ENCODE data around the gene LDLRAD3. TPM values are rescaled to one million over a fixed set of nuclear protein-coding genes. Genes with fewer than 3 reads are reported as not detected.
"Not testable (repeated sequence)": the region's sequence is repeated elsewhere in the genome, so short reads cannot be mapped to it uniquely, and the experiment has no call there.

LDLRAD3 gene
- total RNA-seq, 1 donor from 2014 or later: 7.7 TPM

DNA sequence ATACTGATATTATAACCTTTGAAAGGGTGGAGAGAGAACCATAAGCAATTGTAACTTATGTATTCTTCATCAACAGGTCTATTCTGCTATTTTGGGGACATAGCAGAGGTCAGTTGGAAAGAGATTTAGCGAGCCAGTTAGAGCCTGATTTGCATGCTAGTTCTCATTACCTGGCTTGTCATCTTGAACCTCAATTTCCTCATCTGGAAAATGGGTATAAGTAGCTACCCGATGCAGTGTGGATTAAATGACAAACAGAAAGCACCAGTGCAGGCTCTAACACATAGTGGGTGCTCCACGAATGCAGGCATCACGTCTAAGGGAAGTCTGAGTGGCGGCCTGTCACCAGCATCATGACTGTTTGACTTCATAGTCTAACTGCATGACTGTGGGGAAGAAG, 67.7 kb downstream of the LDLRAD3 start:
- H3K36me3 ChIP-seq: no peaks in the 10 kb centered on the region
- DNase-seq: no peak
- peaks cover 5% of the 10 kb centered on the region for H3K4me1 ChIP-seq
- TF ChIP-seq, protein P1, sequence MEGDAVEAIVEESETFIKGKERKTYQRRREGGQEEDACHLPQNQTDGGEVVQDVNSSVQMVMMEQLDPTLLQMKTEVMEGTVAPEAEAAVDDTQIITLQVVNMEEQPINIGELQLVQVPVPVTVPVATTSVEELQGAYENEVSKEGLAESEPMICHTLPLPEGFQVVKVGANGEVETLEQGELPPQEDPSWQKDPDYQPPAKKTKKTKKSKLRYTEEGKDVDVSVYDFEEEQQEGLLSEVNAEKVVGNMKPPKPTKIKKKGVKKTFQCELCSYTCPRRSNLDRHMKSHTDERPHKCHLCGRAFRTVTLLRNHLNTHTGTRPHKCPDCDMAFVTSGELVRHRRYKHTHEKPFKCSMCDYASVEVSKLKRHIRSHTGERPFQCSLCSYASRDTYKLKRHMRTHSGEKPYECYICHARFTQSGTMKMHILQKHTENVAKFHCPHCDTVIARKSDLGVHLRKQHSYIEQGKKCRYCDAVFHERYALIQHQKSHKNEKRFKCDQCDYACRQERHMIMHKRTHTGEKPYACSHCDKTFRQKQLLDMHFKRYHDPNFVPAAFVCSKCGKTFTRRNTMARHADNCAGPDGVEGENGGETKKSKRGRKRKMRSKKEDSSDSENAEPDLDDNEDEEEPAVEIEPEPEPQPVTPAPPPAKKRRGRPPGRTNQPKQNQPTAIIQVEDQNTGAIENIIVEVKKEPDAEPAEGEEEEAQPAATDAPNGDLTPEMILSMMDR (IDR thresholded peaks at IDR 0.05): no peak
- H3K27me3 ChIP-seq (ENCODE audit: low read depth): no peaks in the 10 kb centered on the region
- H3K9me3 ChIP-seq: no peaks in the 10 kb centered on the region
- no peak overlapping the region for H3K27ac ChIP-seq
- intact Hi-C loops (cut with DNase I): no loop called here
- no peak overlapping the region for H3K4me3 ChIP-seq
- ATAC-seq: no peak

DNA sequence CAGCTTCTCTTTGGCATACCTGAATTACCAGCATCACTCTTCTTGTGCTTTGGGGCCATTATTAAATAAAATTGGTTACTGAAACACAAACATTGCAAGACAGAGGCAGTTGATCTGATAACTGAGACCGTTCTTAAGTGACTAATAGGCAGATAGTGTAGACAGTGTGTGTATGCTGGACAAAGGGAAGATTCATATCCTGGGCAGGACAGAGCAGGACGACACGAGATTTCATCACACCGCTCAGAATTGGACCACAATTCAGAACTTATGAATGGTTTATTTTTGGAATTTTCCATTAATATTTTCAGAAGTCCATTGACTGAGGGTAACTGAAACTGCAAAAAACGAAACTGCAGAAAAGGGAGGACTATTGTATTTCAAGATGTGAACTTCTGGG, 68.6 kb downstream of the LDLRAD3 start:
- Histone ChIP-seq H3K27me3 (ENCODE audit: low read depth) (no peaks in the 10 kb centered on the region), H3K36me3 (no peaks in the 10 kb centered on the region), H3K27ac (no peak overlapping the region), H3K4me3 (no peak overlapping the region), H3K4me1 (peaks cover 5% of the 10 kb centered on the region), H3K9me3 (no peaks in the 10 kb centered on the region)
- TF ChIP-seq, protein P1 (IDR thresholded peaks at IDR 0.05): no peak
- no peak for DNase-seq
- no peak for ATAC-seq
- intact Hi-C loops (cut with DNase I): no loop called here

DNA sequence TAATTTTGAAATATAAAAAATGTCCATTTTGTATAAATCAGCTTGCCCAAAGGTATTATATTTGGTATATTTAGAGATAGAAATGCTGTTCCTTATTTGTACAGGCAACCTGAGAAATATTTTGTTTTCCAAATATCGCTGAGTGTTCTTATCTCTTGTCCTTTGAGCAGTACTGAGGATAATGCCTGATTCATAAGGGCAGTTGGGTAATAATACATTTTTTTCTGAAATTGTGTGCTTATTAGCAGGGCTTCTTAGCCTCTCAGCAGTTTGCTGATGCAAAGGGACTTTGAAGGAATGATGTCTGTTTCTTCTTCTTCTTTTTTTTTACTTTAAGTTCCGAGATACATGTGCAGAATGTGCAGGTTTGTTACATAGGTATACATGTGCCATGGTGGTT, 69.1 kb downstream of the LDLRAD3 start:
- Histone ChIP-seq H3K4me1 (peaks cover 5% of the 10 kb centered on the region), H3K9me3 (no peaks in the 10 kb centered on the region), H3K27me3 (ENCODE audit: low read depth) (no peaks in the 10 kb centered on the region), H3K36me3 (no peaks in the 10 kb centered on the region), H3K4me3 (no peak overlapping the region), H3K27ac (no peak overlapping the region)
- DNase-seq: no peak
- intact Hi-C loops (cut with DNase I): no loop called here
- TF ChIP-seq, protein P1 (IDR thresholded peaks at IDR 0.05): no peak
- no peak for ATAC-seq

DNA sequence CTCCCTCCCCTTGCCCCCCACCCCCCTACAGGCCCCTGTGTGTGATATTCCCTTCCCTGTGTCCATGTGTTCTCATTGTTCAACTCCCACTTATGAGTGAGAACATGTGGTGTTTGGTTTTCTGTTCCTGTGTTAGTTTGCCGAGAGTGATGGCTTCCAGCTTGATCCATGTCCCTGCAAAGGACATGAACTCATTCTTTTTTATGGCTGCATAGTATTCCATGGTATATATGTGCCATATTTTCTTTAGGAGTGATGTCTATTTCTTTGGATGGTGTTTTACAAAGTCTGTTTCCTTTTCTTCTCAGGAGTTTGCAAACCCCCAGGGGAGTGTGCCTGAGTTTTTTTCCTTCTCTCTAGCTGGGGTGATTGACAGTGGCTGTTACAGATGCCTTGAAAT, 69.6 kb downstream of the LDLRAD3 start:
- H3K27ac ChIP-seq; DNase-seq; H3K9me3 ChIP-seq; H3K4me3 ChIP-seq; H3K27me3 ChIP-seq (ENCODE audit: low read depth); H3K4me1 ChIP-seq; ATAC-seq; H3K36me3 ChIP-seq; intact Hi-C loops (cut with DNase I): not testable (repeated sequence)

DNA sequence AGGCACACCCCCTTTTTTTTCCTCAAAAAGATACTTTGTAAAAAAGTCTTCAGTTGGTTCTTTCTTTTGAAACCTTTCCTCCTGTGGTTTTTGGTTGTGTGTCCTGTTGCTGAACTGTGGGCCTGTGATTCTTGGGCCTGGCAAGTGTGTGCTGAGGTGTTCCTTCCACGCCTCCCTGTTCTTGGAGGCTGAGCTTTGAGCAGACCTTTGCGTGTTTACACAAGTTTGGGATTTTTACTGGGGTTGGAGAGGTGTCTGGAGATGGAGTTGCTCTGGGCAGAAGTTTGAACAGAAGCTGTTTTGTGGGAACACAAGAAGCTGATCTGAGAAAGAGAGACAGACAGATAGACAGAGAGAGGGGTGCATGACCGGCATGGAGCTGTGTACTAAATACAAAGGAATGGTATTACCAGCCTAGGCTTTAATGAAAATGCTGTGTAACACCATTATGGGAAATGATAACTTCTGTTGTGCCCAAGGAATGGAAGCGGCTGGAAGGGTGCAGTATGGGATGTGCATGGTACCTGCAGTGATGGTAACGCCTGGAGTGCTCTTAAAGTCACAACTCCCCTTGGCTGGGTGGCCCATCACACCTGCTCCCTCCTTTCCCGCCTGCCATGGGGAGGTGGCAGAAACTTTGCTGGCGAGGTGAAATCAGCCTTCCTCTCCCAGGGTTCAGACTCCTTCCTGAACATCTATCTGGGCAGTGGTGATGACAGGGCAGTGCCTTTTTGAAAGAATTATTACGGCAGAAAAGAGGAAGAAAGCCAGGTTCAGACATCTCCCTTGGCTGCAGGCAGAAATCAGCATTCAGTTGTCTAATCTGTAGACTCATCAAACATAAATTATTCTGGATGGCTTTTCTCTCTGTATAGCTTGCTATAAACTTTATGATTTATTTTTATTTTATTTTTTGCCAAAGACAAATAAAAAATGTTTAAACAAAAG, 70.4 kb downstream of the LDLRAD3 start:
- no peaks in the 10 kb centered on the region for H3K27me3 ChIP-seq (ENCODE audit: low read depth)
- no peak for DNase-seq
- no peak overlapping the region for H3K27ac ChIP-seq
- H3K4me3 ChIP-seq: no peak overlapping the region
- no peak for ATAC-seq
- peaks cover 5% of the 10 kb centered on the region for H3K4me1 ChIP-seq
- H3K9me3 ChIP-seq: no peaks in the 10 kb centered on the region
- intact Hi-C loops (cut with DNase I): no loop called here
- TF ChIP-seq, protein P1 (IDR thresholded peaks at IDR 0.05): no peak
- H3K36me3 ChIP-seq: no peaks in the 10 kb centered on the region

Data from lower lobe of right lung (tissue), 2 donors.